B cell (primary cell): ENCODE data around the gene ALG6.

Experiments
- EZH2 ChIP-seq: IDR thresholded peaks from 2 replicates; pipeline ENCODE4 v1.6.1; 2012; ENCODE audit warnings: borderline replicate concordance, low read depth, mild to moderate bottlenecking, moderate library complexity, low read length; ENCODE audit not compliant: insufficient read depth, poor library complexity, severe bottlenecking
- TF ChIP-seq, protein P1 (sequence below): fragments of 200-600 bp; IDR thresholded peaks from one replicate; pipeline ENCODE4 v1.8.0; 2022; ENCODE audit warnings: antibody characterized with exemption, mild to moderate bottlenecking

DNA sequence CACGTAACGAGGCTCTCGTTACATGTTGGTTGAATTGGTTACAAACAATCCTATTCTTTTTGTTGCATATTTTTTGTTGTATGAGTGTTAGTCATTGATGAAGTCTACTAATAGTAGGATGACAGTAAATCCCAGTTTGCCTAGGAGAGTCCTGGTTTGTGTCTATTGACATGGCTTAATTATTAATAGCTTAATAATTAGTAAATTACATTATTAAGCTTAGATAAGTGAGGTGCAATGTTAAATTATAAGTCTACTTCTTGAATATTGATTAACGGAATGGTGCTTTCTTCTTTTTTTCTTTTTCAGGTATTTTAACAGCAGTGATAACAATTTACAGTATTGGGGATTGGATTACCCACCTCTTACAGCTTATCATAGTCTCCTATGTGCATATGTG lies 34.5 kb downstream of the ALG6 start:
- TF ChIP-seq, protein P1, sequence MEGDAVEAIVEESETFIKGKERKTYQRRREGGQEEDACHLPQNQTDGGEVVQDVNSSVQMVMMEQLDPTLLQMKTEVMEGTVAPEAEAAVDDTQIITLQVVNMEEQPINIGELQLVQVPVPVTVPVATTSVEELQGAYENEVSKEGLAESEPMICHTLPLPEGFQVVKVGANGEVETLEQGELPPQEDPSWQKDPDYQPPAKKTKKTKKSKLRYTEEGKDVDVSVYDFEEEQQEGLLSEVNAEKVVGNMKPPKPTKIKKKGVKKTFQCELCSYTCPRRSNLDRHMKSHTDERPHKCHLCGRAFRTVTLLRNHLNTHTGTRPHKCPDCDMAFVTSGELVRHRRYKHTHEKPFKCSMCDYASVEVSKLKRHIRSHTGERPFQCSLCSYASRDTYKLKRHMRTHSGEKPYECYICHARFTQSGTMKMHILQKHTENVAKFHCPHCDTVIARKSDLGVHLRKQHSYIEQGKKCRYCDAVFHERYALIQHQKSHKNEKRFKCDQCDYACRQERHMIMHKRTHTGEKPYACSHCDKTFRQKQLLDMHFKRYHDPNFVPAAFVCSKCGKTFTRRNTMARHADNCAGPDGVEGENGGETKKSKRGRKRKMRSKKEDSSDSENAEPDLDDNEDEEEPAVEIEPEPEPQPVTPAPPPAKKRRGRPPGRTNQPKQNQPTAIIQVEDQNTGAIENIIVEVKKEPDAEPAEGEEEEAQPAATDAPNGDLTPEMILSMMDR, result no peak
- no peak for TF ChIP-seq EZH2
